ENCODE measurements around the gene RYR2.

GRCh38 chr1:237556911-237557310, 514.9 kb downstream of the RYR2 start:
- TF ChIP-seq, protein P1, sequence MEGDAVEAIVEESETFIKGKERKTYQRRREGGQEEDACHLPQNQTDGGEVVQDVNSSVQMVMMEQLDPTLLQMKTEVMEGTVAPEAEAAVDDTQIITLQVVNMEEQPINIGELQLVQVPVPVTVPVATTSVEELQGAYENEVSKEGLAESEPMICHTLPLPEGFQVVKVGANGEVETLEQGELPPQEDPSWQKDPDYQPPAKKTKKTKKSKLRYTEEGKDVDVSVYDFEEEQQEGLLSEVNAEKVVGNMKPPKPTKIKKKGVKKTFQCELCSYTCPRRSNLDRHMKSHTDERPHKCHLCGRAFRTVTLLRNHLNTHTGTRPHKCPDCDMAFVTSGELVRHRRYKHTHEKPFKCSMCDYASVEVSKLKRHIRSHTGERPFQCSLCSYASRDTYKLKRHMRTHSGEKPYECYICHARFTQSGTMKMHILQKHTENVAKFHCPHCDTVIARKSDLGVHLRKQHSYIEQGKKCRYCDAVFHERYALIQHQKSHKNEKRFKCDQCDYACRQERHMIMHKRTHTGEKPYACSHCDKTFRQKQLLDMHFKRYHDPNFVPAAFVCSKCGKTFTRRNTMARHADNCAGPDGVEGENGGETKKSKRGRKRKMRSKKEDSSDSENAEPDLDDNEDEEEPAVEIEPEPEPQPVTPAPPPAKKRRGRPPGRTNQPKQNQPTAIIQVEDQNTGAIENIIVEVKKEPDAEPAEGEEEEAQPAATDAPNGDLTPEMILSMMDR (IDR thresholded peaks at IDR 0.05) = no peak
- no peak for TF ChIP-seq EP300 (IDR thresholded peaks at IDR 0.05)
- no peak for TF ChIP-seq POLR2A (IDR thresholded peaks at IDR 0.05)
- TF ChIP-seq POLR2AphosphoS5 (IDR thresholded peaks at IDR 0.05) = no peak
